HG03064 (cell line): ENCODE data around the gene FAM229A.
"Not testable (repeated sequence)": the region's sequence is repeated elsewhere in the genome, so short reads cannot be mapped to it uniquely, and the experiment has no call there.

ENCODE experiments used
- ATAC-seq: cut with Tn5 transposase; IDR thresholded peaks from one replicate; pipeline ENCODE4 v1.9.1; 2021; ENCODE audit warnings: low read depth; ENCODE audit not compliant: unreplicated experiment

FAM229A gene

DNA sequence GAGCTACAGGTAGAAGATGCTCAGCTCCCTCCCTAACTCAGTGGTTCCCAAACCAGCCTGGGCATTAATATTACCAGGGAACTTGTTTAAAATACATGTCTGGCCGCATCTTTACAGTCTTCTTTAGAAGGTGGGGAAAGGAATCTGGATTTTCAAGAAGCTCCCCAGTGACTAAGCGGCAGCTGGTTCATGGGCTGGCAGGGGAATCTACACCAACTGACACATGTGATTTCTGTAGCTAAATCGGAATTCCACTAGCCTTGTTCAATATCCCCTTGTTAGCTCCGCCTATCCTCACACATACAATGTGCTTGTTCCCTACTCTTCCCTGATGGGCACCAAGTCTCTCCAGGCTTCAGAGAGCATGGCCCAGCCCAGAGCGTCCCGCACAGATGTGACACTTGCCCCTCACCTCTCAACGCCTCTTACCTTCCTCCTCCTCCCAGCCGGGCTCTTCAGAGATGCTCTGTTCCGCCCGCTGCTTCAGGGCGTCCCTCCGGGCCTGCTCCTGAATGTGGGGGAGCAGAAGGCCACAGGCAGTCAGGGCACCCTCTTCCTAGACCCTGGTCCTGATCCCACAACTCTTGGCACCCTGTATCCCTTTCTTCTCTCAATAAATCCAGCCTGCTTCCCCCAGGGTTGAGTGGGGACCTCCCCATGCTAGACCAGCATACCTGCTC lies 15.4 kb upstream of the FAM229A start:
- ATAC-seq: no peak

DNA sequence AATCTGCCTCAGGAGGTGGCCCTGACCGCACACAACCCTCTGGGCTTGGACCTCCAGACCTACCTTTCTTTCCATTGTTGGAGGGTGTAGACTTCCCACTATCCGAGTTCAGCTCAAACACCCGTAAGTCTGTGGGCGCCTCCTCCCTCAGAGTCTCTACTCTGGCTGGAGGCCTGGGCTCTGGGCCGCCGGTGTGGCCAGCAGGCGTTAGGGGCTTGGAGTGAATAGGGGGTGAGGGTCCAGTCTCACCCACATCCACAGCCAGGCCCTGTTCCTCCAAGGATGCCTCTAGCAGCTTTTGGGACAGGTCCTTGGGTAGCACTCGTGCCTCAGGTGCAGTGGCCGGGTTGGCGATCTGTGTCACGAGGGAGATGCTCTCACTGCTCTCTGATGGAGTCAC lies 13.9 kb upstream of the FAM229A start:
- ATAC-seq: no peak

DNA sequence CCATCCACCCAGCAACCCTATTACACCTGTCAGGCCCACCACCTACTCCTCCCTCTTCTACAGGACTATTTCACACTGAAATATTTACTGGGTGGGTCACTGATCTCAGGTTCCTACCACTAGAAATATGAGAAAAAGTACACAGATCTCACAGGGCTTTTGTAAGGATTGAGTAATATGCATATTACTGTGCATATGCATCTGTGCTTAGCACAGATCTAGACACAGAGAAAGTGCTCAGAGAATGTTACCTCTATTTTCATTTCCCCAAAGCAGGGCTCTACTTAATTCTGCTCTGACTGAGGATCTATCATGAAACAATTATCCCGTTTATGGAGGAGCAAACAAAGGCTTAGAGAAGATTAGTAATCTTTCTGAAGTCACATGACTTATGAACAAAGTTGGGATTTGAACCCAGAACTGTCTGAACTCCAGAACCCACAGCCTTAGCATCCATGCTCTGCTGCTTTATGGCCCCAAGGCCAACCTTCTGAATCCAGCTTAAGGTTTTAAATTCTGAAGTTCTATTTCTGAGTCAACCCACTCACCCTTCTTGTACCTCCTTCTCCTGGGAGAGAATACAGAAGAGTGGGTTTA lies 11.8 kb upstream of the FAM229A start:
- ATAC-seq: no peak

DNA sequence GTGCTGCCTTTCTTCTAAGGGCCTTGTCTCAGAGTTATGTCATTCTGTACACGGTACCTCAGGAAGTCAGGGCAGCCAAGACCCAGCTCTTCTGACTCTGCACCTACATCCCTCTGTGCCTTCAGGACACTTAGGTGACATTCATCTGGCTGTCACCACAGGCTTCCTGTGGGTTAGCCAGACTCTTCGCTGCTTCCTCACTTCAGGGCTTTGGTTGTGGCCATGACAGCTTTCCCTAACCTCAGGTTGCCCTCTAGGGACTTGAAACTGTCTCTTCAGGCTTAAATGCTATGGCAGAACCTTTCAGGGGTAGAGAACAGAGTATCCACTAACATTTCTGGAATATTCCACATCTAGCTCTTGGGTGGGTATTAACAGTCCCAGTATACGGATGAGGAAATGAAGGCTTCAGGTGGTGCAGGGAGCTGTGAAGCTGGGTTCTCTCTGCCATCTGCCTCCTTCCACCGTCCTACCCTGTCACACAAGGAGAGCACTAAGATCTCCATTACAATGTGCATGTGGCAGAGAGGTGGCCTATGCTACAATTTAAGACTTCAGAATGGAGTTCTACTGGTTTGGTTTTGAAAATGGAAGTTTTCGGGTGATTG lies 10.0 kb upstream of the FAM229A start:
- no peak for ATAC-seq

DNA sequence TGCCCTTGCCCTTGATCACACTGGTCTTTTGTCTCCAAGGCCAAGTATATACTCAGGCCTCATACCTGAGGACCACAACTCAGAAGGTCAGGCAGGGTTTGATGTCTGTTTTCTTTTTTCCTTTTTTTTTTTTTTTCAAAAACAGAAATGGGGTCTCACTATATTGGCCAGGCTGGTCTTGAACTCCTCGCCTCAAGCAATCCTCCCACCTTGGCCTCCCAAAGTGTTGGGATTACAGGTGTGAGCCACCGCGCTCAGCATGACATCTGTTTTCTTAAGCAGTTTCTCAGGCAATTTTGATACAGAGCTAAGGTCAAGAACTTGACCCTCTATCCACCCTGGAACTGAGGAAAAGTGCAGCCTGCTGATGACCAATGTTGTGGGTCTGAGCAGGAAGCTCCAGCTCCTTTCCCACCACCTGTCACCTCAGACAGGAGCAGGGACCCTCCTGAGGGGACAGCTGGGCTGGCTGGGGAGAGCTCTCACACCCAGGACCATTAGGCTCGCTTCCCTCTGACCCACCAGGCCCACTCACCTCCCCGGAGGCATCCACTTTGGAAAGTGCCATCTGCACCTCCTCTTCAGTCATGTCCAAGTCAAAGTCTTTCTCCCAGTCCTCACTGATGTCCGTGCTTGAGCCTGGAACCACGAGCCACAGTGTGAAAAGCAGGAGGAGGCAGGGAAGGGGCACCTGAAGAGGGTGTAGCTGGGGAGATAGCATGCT lies 5.8 kb upstream of the FAM229A start:
- ATAC-seq: no peak

DNA sequence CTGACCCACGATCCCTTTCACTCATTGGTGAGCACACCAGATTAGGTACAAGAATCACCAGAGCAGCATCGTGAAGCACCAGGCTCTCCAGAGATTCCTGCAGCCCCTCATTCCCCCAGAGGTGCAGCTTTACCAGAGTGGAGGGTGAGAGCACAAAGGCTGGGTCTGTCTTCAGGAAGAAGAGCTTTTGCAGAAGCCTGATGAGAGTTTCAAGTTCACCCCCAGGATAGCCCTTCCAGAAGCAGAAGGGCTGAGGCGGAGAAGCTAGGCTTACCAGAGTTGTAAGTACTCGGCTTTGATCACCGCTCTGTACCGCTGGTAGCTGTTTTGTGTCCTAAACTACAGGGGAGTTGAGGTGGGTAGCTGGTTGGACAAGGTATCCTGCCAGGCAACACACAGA lies 3.2 kb upstream of the FAM229A start:
- ATAC-seq: no peak

DNA sequence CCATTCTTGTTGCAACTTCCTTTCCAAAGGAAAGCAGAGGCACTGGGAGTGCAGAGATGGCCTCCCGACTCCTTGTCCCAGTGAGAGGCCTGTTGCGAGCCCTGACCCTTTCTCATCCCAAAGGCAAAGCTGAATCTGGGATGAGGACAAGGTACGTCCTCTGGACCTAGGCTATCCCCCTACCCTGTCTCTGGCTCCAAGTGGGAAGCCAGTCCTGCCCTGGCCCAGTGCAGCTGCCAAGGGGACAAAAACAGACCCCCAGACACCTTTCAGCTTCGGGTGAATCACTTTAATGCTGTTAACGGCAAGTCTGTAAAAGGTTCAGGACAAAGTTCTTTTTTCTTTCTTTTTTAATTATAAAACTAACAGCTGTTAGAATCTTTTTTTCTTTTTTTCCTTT lies 2.6 kb upstream of the FAM229A start:
- no peak for ATAC-seq

DNA sequence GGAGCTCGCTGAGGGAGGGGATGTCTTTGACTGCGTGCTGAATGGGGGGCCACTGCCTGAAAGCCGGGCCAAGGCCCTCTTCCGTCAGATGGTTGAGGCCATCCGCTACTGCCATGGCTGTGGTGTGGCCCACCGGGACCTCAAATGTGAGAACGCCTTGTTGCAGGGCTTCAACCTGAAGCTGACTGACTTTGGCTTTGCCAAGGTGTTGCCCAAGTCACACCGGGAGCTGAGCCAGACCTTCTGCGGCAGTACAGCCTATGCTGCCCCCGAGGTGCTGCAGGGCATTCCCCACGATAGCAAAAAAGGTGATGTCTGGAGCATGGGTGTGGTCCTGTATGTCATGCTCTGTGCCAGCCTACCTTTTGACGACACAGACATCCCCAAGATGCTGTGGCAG lies 1.4 kb upstream of the FAM229A start:
- ATAC-seq: no peak

DNA sequence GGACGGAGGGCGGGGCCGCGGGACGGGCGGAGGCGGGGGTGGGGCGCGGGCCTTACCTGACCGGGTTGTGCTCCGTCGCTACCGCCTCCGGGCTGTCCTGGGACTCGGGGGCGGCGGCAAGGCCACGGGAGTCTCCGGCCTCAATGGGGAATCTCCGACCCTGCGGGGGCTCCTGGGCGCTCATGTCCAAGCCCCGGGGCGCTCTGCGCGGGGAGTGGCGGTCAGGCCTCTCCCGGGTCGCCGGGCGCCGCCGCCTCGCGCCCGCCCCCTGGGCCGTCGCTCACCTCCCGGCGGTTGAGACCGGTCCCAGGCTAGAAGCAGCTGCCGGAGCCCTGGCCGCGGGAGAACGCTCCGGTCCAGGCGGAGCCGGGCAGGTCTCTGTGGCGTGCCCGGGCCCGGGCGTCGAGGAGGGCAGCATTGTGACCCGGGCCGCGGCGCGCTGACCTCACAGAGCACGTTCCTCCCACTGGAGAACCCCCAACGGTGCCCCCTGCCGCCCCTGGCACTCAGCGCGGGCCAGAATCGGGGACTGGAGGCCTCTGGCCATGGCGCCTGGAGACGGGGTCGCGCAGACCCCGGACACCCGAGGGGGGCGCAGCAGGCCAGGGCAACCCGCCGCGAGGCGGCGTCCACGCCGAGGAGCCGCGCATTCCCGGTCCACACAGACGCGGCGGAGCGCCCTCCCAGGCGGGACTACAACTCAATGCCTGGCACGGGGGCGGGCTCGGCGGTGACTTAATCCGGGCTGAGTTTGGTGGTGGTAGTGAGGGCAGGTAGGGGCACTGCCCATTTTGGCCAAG lies 411 bp downstream of the FAM229A start:
- no peak for ATAC-seq

DNA sequence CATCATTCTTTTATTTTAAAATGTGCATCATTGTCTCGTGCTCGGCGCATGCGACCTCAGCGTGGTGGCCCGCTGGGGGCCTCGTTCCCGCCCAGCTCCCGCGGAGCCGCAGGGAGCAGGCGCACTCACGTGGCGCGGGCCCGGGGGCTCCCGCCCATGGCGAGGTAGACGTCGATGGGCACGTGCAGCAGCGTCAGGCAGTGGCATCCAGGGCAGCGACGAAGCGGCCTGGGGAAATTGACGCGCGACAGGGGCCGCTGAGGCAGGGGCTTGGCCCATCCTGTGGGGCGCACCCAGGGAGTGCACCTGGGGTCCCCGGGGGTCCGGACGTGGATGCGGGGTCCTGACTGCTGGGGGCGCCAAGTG lies 994 bp downstream of the FAM229A start:
- ATAC-seq: no peak

DNA sequence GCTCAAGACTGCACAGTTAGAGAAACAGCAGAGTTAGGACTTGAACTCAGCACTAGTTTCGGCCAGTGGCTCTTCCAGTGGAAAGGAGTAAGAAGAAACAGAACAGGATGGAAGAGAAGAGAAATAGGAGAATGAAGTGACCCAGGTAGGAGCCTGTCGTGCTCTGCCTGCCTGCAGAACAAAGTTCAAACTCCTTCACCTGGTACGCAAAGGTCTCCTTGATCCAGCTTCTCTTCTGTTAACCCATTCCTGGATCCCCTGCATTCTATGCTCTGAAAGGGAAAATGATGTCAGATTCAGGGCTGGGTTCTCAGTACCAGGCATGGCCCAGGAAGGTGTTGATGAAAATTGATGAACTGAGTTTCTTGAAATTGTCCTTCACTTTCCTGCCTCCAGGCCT lies 3.9 kb downstream of the FAM229A start:
- ATAC-seq: no peak

DNA sequence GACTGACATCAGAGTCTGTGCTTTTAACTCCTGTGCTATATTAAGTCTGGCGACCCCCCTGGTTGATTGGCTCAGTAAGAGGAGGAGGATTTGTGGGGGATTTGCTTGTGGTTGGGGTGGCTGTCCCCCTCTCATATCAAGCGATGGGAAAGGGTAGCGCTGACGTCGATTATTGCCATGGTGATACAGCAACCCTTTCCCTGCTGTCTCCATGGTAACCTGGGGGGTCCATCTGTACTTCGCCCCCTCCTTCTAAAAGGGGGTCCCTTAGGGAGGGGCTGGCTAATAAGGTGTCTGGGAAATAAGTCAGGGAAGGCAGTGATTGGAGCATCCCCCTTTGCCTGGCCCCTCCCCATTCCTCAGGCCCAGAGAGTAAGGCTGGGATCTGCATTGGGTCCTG lies 4.7 kb downstream of the FAM229A start:
- no peak for ATAC-seq

DNA sequence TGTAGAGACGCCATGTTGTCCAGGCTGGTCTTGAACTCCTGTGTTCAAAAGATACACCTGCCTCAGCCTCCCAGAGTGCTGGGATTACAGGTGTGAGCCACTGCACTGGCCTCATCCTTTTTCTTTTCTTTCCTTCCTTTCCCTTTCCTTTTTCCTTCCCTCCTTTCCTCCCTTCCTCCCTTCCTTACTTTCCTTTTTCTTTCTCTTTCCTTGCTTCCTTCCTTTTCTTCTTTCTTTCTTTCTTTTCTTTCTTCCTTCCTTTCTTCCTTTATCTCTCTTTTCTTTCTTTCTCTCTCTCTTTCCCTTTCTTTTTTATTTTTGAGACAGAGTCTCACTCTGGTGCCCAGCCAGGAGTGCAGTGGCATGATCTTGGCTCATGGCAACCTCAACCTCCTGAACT lies 5.8 kb downstream of the FAM229A start:
- no peak for ATAC-seq

DNA sequence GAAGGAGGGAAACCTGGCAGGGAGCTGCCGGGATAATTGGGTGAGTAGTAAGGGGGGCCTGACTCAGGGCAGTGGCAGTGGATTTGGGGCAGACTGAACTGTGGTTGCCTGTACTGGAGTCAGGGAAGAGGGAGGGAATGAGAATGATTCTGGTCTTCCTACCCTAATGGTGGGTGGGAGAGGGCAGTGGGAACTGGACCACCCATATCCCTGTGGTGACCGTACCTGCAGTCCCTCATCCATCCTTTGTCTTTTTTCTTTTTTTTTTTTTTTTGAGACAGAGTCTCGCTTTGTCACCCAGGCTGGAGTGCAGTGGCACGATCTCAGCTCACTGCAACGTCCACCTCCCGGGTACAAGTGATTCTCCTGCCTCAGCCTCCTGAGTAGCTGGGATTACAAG lies 6.5 kb downstream of the FAM229A start:
- ATAC-seq: not testable (repeated sequence)

DNA sequence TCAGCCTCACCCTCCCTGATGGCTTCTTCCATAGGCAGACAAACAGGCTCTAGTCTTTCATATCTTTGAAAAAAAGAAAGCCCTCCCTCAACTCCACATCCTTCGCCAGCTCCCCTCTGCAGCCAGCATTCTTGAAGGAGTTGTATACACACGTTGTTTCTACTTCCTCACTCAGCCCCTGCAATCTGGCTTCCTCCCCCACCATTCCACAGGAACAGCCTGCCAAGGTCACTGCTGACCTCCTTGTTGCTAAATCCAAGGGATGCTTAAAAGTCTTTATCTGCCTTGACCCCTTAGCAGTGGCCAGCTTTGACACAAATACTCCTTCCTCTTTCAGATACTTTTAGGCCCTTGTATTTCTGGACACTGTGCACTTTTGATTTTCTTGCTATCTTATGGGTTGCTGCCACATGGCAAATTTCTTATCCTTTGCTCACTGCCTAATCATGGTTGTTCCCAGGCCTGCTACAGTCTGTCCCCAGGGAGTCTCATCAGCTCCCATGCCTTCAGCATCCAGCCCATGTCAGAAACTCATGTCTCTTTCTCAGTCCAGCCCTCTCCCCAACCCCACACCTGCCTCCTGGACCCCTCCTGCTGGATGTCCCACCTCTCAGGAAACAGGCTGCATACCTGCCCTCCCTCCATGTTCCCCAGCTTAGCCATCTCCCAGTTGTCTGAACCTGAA lies 8.3 kb downstream of the FAM229A start:
- ATAC-seq: no peak

DNA sequence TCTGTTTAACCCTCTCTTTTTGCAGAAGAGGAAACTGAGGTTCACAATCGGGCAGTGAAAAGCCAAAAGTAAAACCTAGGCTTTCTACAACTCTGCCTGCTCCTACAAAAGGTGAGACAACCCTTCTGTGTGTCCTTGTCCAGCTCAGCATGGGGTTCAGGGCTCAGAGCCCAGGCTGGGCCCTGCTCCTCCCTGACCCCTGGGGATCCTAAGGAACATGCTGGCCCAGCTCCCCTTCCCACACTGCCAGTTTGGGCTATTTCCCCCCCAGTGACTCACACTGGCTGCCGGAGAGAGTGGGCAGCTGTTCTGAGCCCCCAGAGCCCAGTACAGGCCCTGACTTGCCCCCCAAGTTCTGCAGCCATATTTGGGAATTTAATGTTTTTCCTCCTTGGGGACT lies 8.9 kb downstream of the FAM229A start:
- no peak for ATAC-seq

DNA sequence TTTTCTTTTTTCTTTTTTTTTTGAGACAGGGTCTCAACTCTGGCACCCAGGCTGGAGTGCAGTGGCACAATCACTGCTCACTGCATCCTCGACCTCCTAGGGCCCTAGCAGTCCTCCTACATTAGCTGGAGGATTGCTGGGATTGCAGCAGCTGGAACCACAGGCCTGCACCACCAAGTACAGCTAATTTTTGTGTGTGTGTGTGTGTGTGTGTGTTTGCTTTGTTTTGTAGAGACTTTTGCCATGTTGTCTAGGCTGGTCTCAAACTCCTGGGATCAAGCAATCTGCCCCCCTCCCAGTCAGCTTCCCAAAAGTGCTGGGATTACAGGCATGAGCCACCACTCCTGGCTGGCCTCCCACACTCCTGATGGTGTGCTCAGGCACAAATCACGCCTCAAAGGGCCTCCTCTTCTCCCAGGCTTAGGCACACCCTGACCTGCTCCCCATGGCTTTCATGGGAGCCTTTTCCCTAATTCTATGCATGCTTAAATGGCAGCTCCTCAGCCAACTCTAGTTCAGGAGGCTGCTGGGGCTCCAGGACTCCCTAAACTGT lies 9.4 kb downstream of the FAM229A start:
- ATAC-seq: no peak

DNA sequence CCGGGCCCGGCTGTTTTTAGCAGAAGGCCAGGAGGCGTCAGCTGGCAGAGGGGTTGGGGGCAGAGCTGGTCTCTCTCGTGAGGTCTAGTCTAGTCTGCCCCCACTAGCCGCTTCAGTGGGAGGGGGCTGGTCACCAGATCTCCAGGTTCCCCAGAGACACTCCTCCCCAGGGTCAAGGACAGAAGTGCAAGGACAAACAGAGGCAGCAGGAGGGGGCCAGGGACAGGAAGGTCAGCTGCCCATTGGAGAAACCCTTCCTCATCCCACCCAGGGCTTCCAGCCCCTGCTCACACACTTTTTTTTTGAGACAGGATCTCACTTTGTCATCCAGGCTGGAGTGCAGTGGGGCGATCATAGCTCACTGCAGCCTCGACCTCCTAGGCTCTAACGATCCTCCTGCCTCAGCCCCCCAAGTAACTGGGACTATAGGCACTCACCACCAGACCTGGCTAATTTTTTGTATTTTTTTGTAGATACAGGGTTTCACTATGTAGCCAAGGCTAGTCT lies 10.0 kb downstream of the FAM229A start:
- no peak for ATAC-seq

DNA sequence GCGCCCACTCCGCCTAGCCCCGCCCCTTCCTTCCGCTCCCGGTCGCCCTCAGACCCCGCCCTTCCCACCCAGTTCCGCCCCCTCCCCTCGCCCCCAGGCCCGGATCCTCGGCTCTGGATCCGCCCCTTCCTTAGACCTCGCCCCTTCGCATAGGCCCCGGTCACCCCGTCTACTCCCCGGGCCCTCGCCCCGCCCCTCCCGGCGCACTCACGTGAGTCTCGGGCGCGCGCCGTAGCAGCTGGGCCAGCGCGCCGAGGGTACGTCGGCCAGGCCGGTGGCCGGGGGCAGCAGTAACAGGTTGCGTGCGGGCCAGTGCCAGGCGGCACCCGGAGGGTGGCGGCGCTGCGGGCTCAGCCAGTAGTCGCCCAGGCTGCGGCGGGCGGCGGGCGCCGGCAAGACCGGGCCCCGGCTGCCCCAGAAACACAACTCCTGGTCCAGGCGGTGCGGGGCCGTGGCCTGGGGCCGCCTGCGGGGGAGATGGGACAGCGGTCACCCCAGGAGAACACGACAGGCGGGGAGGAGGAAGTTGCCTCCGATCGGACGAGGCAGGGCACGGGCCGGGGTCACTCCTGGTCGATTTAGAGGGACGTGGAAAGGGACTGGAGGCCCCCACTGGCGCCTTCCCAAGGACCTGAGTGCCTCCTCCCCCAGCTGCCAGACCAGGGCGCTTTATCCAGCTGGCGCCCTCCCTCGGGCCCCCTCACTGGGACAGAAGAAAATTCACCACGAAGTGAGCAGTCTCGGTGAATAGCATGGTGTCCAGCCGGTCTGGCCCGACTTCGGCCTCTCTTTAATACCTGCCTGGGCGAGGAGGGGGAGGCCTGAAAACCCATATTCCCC lies 10.7 kb downstream of the FAM229A start:
- ATAC-seq: peak; percentile 84
